Stimulated activated CD4-positive, alpha-beta T cell treated with anti-CD3 and anti-CD28 coated beads, Interleukin-1b, Interleukin-23, amount 100 ng/mL, for 4 hours (primary cell): Measurements from ENCODE around the gene RPAP2.
"Not testable (repeated sequence)": the region's sequence is repeated elsewhere in the genome, so short reads cannot be mapped to it uniquely, and the experiment has no call there.

Experiments used
- DNase-seq, 2 donors: peaks; one replicate each; pipeline ENCODE4 v3.0.0-alpha.2; 2020; ENCODE audit warnings: low read depth in 2 of 2

Gene RPAP2

GRCh38 chr1:92323473-92324453 is 24.9 kb downstream of the RPAP2 start:
- no peak for DNase-seq

DNA sequence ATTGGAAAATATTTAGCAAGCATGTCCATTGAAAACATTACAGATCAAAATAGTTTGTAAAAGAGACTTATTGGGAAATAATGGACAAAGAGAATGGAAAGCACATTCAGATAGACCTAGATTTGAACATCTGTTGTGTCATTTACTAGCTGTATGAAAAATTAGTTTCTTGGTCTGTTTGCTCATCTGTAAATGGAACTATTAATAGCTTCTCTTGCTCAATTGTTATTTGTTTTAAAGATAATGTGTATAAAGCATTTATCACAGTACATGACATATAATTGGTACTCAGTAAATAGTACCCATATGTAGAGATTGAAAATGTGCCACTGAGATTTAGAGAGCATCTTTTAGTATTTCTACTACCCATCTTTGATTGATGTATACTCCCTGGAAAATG is 25.9 kb downstream of the RPAP2 start:
- DNase-seq = no peak

DNA sequence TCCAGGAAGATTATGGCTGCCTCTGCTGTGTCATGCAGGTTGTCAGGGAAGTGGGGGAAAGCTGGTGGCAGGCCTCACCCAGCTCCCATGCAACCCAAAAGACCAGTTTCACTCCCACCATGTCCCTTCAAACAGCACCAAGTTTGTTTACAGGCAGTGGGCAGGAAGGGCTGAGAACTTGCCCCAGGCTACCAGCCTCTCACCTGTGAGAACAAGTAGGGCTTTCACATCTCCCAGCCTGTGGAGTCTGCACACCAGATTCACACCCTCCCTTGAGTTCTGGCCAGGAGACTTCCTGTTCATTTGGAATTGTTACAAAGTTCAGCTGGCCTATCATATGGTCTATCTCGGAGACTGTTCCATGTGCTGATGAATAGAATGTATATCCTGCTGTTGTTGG is 27.8 kb downstream of the RPAP2 start:
- DNase-seq = no peak

GRCh38 chr1:92327794-92328193 is 28.9 kb downstream of the RPAP2 start:
- DNase-seq = no peak

GRCh38 chr1:92329347-92330129 is 30.7 kb downstream of the RPAP2 start:
- DNase-seq = no peak

DNA sequence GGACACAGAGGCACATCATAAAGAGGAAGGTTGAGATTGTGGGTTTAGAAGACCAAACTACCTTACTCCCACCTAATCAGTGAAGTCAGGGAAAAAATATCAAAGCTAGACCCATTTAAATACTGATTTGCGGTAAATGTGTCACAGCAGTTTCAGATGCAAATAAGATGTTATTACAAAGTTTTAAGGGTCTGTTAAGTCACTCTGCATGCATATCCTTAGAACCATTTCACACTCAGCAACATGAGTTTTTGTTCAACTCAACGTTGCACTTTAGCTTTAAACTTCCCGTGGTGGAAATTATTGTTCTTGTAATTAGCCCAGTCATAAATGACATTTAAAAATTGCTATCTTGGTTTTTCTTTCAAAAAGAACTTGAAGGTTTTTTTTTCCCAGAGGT is 34.8 kb downstream of the RPAP2 start:
- DNase-seq = no peak

GRCh38 chr1:92340154-92340553 is 41.3 kb downstream of the RPAP2 start:
- no peak for DNase-seq

- DNase-seq = no peak
Observed at GRCh38 chr1:92342401-92342800, 43.5 kb downstream of the RPAP2 start.

GRCh38 chr1:92343061-92343460 is 44.2 kb downstream of the RPAP2 start:
- no peak for DNase-seq

GRCh38 chr1:92346866-92347640 is 48.2 kb downstream of the RPAP2 start:
- no peak for DNase-seq

GRCh38 chr1:92352856-92353255 is 54.0 kb downstream of the RPAP2 start:
- no peak for DNase-seq

DNA sequence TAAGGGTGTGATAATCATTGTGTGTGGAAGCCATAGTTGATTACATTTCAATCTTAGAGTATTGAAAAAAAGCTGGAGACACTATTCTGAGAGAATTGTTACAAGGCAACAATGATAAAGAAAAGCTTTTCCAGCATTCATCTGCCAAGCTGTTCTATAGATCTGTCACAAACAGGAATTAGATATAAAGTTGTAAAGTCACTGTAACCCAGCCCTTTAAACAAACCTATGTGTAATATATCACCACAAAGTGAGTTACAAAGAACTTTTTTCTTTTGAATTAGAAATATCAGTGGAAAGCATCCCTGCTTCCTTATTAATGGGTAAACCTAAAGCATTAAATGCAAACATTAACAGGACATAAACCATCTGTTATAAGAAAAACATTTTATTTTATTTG is 55.4 kb downstream of the RPAP2 start:
- DNase-seq = no peak

- no peak for DNase-seq
Observed at GRCh38 chr1:92356956-92357355, 58.1 kb downstream of the RPAP2 start.

GRCh38 chr1:92359382-92359781 is 60.5 kb downstream of the RPAP2 start:
- DNase-seq = not testable (repeated sequence)

GRCh38 chr1:92359986-92360385 is 61.1 kb downstream of the RPAP2 start:
- DNase-seq = no peak

GRCh38 chr1:92362970-92363369 is 64.1 kb downstream of the RPAP2 start:
- no peak for DNase-seq

- no peak for DNase-seq
Observed at GRCh38 chr1:92363401-92363800, 64.5 kb downstream of the RPAP2 start.

- DNase-seq = no peak
Observed at GRCh38 chr1:92365378-92366039, 66.7 kb downstream of the RPAP2 start.

DNA sequence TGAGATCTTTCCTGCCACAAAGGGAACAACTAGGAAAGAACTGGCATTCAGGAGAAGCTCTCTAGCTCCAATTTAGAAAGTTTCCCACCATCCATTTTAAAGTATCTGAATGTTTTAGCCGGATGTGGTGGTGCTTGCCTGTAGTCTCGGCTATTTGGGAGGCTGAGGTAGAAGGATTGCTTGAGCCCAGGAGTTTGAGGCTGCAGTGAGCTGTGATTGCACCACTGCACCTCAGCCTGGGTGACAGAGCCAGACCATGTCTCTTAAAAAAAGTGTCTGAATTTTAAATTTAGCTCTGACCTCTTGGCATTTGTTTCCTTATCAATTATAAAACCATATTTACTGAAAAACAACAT is 67.2 kb downstream of the RPAP2 start:
- DNase-seq = no peak

GRCh38 chr1:92367496-92367895 is 68.6 kb downstream of the RPAP2 start:
- DNase-seq = no peak

GRCh38 chr1:92372164-92372563 is 73.3 kb downstream of the RPAP2 start:
- DNase-seq = no peak

DNA sequence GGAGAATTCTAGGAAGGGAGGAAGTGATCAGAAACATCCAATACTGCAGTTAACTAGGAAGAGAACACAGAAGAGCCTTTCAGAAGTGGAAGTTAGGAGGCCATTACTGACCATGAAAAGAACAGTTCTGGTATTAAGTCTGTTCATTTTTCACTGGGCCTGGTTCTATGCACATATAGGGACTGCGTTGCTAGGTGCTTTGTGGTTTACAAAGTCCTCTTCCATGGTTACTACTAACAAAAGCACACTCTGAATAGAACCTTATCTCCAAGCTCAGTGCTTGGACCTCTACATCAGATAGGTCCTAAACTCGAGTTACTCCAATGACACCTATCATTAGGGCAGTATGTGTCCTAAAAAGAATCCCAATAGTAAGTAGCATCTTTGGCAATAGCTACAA is 75.4 kb downstream of the RPAP2 start:
- DNase-seq = no peak
